Caco-2 (cell line): ENCODE measurements around the gene THAP6. TPM values are rescaled to one million over a fixed set of nuclear protein-coding genes. Genes with fewer than 3 reads are reported as not detected.

Experiments
- BruUV-seq: library from RNA; stranded (reverse); fragments of 400-500 nt; replicated peaks from 2 replicates; lab custom pipeline; 2021; lab: Mats Ljungman, UMichigan
- CTCF ChIA-PET: fragments of 300-600 bp; sonication (Branson Sonifier 250); formaldehyde crosslinking; loops from one replicate; lab custom pipeline; 2022; ENCODE audit warnings: antibody characterized with exemption; lab: Charles Lee
- POLR2A ChIA-PET: fragments of 300-600 bp; sonication (Branson Sonifier 250); formaldehyde crosslinking; loops from one replicate; lab custom pipeline; 2022; ENCODE audit warnings: antibody characterized with exemption; lab: Charles Lee
- DNase-seq, 2 experiments: peaks; one replicate each; pipeline versions ENCODE4 v3.0.0 to v3.0.0-alpha.2; 2020 to 2022
- H3K27me3 ChIP-seq: replicated peaks from 2 replicates; pipeline ENCODE4 v1.6.0; 2011; ENCODE audit warnings: low read length; ENCODE audit not compliant: control insufficient read depth, insufficient read depth
- H3K36me3 ChIP-seq: 2 replicates; pipeline ENCODE4 v1.5.1; 2011; ENCODE audit warnings: low read length; ENCODE audit not compliant: control insufficient read depth, insufficient read depth
- H3K4me1 ChIP-seq: fragments of 250-450 bp; sonication (Bioruptor Pico); 2 replicates; pipeline ENCODE4 v1.5.1; 2020; ENCODE audit warnings: mild to moderate bottlenecking
- H3K4me3 ChIP-seq: 2 replicates; pipeline ENCODE4 v1.5.1; 2011; ENCODE audit warnings: low read depth, mild to moderate bottlenecking, control low read depth, low read length
- H3K9me3 ChIP-seq: fragments of 250-450 bp; sonication (Bioruptor Pico); 2 replicates; pipeline ENCODE4 v1.5.1; 2020; ENCODE audit warnings: mild to moderate bottlenecking, moderate library complexity
- H3K27ac Mint-ChIP-seq: one replicate; pipeline ENCODE4 v1.8.0; 2022; ENCODE audit warnings: mixed read lengths; ENCODE audit not compliant: unreplicated experiment
- H3K27me3 Mint-ChIP-seq: one replicate; pipeline ENCODE4 v1.8.0; 2022; ENCODE audit warnings: mixed read lengths; ENCODE audit not compliant: insufficient read depth, unreplicated experiment
- H3K36me3 Mint-ChIP-seq: one replicate; pipeline ENCODE4 v1.8.0; 2022; ENCODE audit warnings: mild to moderate bottlenecking, mixed read lengths; ENCODE audit not compliant: insufficient read depth, unreplicated experiment
- H3K4me1 Mint-ChIP-seq: one replicate; pipeline ENCODE4 v1.8.0; 2022; ENCODE audit warnings: low read depth, mixed read lengths; ENCODE audit not compliant: unreplicated experiment
- H3K4me3 Mint-ChIP-seq: one replicate; pipeline ENCODE4 v1.8.0; 2022; ENCODE audit warnings: mild to moderate bottlenecking, moderate library complexity, mixed read lengths; ENCODE audit not compliant: unreplicated experiment
- H3K9me3 Mint-ChIP-seq: one replicate; pipeline ENCODE4 v1.8.0; 2022; ENCODE audit warnings: mixed read lengths; ENCODE audit not compliant: unreplicated experiment
- CTCF ChIP-seq, 2 experiments: fragments of 200-600 bp in 1 of 2; IDR thresholded peaks; 1 replicate in 1 of 2; 2 replicates in 1 of 2; pipeline versions ENCODE4 v1.5.1 to v1.8.0; 2011 to 2022; ENCODE audit warnings: antibody characterized with exemption in 1 of 2, control low read depth in 1 of 2, inconsistent platforms in 1 of 2, low read depth in 1 of 2, low read length in 1 of 2, mild to moderate bottlenecking in 1 of 2, moderate library complexity in 1 of 2; ENCODE audit not compliant: insufficient read depth in 1 of 2, severe bottlenecking in 1 of 2, unreplicated experiment in 1 of 2
- intact Hi-C: fragments of 100-400 bp; cut with micrococcal nuclease; formaldehyde crosslinking; loops from one replicate; pipeline ENCODE4 v1.10.0; 2022; ENCODE audit not compliant: unreplicated experiment
- total RNA-seq: library from RNA; stranded (reverse); gene quantifications from 2 replicates; pipeline ENCODE4 v1.2.3, GENCODE V29; 2022

The THAP6 gene
- total RNA-seq, 1 experiment from 2014 or later, result 11.8 TPM

GRCh38 chr4:75545526-75545925, 31.3 kb downstream of the THAP6 start:
- no TSS peak for BruUV-seq
- Mint-ChIP-seq H3K4me3 (no peak overlapping the region), H3K27me3 (no peaks in the 10 kb centered on the region), H3K27ac (no peak overlapping the region), H3K36me3 (no peaks in the 10 kb centered on the region), H3K4me1 (peaks cover 5% of the 10 kb centered on the region), H3K9me3 (no peaks in the 10 kb centered on the region)
- POLR2A ChIA-PET, result no interaction called here
- no peak overlapping the region for H3K4me3 ChIP-seq
- no peak for TF ChIP-seq CTCF (IDR thresholded peaks at IDR 0.05; ENCODE audit: insufficient read depth in 1 of 2, low read depth in 1 of 2, low read length in 1 of 2, severe bottlenecking in 1 of 2, unreplicated experiment in 1 of 2)
- H3K27me3 ChIP-seq, result no peaks in the 10 kb centered on the region
- intact Hi-C loops, result no loop called here
- DNase-seq, result no peak
- no peaks in the 10 kb centered on the region for H3K9me3 ChIP-seq
- H3K36me3 ChIP-seq, result no peaks in the 10 kb centered on the region
- CTCF ChIA-PET, result no interaction called here
- H3K4me1 ChIP-seq, result no peaks in the 10 kb centered on the region

GRCh38 chr4:75547647-75548387, 33.5 kb downstream of the THAP6 start:
- POLR2A ChIA-PET, result no interaction called here

GRCh38 chr4:75549019-75549418, 34.7 kb downstream of the THAP6 start:
- H3K4me1 ChIP-seq, result peaks cover 3% of the 10 kb centered on the region; the same call in 1 of the 2 replicates
- intact Hi-C loops, result no loop called here
- H3K9me3 ChIP-seq, result no peaks in the 10 kb centered on the region
- H3K4me1 Mint-ChIP-seq, result no peaks in the 10 kb centered on the region
- no peaks in the 10 kb centered on the region for H3K36me3 Mint-ChIP-seq
- BruUV-seq, result no TSS peak
- H3K36me3 ChIP-seq, result no peaks in the 10 kb centered on the region
- H3K27ac Mint-ChIP-seq, result no peak overlapping the region
- DNase-seq, result no peak
- no peaks in the 10 kb centered on the region for H3K27me3 ChIP-seq
- no peak for TF ChIP-seq CTCF (IDR thresholded peaks at IDR 0.05; ENCODE audit: insufficient read depth in 1 of 2, low read depth in 1 of 2, low read length in 1 of 2, severe bottlenecking in 1 of 2, unreplicated experiment in 1 of 2)
- H3K9me3 Mint-ChIP-seq, result no peaks in the 10 kb centered on the region
- ChIA-PET POLR2A (no interaction called here), CTCF (no interaction called here)
- no peaks in the 10 kb centered on the region for H3K27me3 Mint-ChIP-seq
- no peak overlapping the region for H3K4me3 Mint-ChIP-seq
- no peak overlapping the region for H3K4me3 ChIP-seq

More at GRCh38 chr4:75547647-75548387, 33.5 kb downstream of the THAP6 start:
- Histone ChIP-seq H3K36me3 (no peaks in the 10 kb centered on the region), H3K4me3 (no peak overlapping the region), H3K27me3 (no peaks in the 10 kb centered on the region), H3K4me1 (no peaks in the 10 kb centered on the region), H3K9me3 (no peaks in the 10 kb centered on the region)
- intact Hi-C loops, result no loop called here
- CTCF ChIA-PET, result interaction anchor here (0.7 kb wide), 1 partner anchor 184 kb away, joined by 4 read pairs; no protein-coding TSS in a partner anchor
- DNase-seq, result no peak
- H3K36me3 Mint-ChIP-seq, result no peaks in the 10 kb centered on the region
- no peak overlapping the region for H3K4me3 Mint-ChIP-seq
- H3K4me1 Mint-ChIP-seq, result peaks cover 5% of the 10 kb centered on the region
- no peaks in the 10 kb centered on the region for H3K27me3 Mint-ChIP-seq
- no peak for TF ChIP-seq CTCF (IDR thresholded peaks at IDR 0.05; ENCODE audit: insufficient read depth in 1 of 2, low read depth in 1 of 2, low read length in 1 of 2, severe bottlenecking in 1 of 2, unreplicated experiment in 1 of 2)
- no TSS peak for BruUV-seq
- H3K9me3 Mint-ChIP-seq, result no peaks in the 10 kb centered on the region
- H3K27ac Mint-ChIP-seq, result no peak overlapping the region
